HG03097 (cell line): ENCODE measurements around the gene HAVCR1.
"Not testable (repeated sequence)": the region's sequence is repeated elsewhere in the genome, so short reads cannot be mapped to it uniquely, and the experiment has no call there.

Experiments
- ATAC-seq: cut with Tn5 transposase; IDR thresholded peaks from one replicate; pipeline ENCODE4 v1.9.1; 2021; ENCODE audit not compliant: unreplicated experiment, low FRiP score

Gene HAVCR1

DNA sequence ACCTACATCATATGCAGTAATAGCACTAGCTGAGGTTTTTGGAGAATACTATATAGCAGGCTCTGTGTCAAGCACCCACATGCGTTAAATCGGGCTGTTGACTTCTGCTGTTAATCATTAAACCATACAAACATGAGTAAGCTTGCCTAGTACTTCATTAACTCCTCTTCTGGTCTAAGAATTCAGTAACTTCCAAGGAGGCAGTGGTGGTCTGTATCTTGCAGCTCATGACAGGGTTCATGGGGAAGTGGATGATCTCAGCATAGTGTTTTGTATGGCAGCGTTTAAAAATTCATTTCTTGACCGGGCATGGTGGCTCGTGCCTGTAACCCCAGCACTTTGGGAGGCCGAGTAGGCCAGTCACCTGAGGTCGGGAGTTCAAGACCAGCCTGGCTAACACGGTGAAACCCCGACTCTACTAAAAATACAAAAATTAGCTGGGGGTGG lies at the start of gene HAVCR1:
Gene HAVCR1, minus strand, starts transcription at position 24 of the 447 bp plus-strand sequence. CDS start 1,173 bp downstream, outside the sequence.
- peak; percentile 67 for ATAC-seq

DNA sequence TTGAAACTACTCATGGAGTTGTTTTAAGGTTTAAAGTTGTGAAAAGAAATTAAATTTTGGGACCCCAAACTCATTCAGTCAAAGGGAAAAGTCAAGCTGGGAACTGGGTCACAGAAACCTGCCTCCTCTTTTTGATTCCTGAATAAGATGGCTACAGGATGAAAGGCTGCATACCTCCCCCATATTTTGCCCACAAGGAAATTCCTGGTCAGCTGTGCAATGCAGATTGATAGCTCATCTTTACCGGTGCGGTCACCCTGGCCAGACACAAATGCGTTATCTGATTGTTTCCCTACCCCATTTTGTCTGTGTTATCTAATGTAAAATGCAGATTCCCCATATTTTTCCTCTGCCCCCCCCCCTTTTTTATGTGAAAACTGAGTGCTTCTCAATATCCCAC lies 48.6 kb upstream of the HAVCR1 start:
- ATAC-seq, result no peak

GRCh38 chr5:157106630-157107461 lies 47.9 kb upstream of the HAVCR1 start:
- ATAC-seq, result no peak

DNA sequence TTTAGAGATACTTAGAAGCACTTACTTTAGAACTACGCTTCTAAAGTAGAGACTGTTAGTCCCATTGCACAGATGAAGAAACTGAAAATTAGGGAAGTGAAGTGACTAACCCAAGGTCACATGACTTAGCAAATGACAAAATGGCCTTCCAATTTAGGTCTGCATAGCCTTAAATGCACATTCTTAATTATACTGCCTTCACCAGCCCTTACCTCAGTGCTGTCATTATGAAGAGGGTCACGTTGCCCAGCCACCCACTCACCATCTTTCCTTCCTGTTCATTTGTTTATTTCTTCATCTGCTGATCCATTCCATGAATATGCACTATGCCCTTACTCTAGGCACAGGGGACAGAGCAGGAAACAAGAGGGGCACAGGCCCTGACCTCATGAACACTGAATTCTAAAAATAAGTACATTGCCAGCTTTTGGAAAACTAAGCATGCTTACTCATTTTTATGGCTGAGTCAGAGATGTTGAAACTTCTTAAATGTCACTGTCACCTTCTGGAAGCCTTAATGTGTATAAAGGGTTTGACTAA lies 41.3 kb upstream of the HAVCR1 start:
- no peak for ATAC-seq

DNA sequence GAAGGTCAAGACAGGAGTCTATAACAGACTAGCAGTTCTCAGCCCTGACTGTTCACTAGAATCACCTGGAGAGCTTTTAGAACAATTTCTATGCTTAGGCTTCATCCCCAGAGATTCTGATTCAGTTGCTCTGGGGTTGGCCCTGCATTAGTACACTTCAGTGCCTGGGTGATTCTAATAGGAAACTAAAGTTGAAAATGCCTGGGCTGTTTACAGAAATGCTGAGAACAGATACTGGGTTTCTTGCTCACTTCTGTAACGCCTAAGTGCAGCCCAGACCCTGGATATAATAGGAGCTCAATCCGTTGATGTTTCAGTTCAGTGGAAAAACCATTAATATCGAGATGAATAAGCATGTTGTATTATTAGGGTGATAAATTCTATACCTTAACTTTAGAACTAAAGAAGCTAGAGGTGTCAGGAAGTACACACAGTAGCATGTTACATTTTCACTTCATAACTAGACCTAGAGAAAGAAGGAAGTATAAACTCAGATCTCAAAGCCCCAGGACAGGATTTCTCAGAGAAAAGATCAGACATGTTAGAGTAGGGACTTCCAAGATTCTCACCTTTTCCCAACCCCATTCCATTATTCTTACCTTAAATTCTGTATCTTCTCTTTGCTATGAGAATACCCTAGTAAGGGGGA lies 29.6 kb upstream of the HAVCR1 start:
- no peak for ATAC-seq

GRCh38 chr5:157086751-157087359 lies 27.9 kb upstream of the HAVCR1 start:
- ATAC-seq, result no peak

DNA sequence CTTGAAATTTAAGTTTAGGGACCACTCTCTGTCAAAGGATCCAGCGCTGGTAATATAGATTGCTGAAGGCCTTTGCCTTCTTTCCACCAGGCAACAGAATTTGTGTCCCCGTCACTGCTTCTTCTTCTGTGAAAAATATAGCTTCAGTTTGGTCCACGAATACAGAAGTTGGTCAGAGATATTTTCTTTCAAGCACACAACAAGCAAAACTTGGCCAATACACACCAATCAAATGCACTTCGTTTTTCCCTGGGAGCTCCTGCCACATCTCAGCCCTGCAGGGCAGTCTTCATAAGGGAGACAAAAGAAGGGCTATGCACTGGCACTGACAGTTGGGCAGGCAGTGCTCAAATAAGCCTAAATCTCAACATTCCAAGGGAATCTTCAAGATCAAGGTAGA lies 27.0 kb upstream of the HAVCR1 start:
- no peak for ATAC-seq

DNA sequence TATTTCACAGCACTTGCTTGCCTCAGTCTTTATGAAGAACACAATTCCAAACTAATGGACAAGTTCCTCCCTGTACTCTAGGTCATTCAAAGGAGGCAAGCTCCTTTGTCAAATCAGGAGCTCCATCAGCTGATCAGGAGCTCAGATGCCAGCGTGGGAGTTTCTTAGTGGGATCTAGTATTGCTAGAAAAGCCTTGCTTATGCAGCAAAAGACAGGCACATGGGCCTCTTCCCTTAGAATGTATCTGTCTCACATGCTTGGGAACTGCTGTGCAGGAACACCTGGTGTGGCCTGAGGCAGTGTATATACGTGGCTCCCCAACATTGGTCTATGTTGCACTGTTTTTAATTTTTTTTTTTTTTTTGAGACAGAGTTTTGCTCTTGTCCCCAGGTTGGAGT lies 21.4 kb upstream of the HAVCR1 start:
- no peak for ATAC-seq

GRCh38 chr5:157076558-157076957 lies 17.6 kb upstream of the HAVCR1 start:
- no peak for ATAC-seq

GRCh38 chr5:157072508-157072907 lies 13.6 kb upstream of the HAVCR1 start:
- ATAC-seq, result no peak

DNA sequence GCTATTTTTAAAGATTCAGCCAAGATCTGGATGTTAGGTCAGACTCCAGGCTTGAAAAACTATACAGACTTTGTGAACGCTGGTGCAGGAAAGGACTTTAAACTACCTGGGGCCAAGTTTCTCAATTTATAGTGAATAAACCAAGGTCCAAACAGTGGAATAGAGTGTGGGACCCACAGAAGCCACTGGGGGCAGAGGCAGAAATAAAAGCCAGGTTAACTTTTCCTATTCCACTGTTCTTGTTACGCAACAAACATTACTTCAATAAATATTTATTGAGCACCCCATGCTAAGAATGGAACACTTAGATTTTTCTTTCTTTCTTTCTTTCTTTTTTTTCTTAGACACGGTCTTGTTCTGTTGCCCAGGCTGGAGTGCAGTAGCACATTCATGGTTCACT lies 11.0 kb upstream of the HAVCR1 start:
- ATAC-seq, result no peak

- ATAC-seq, result no peak
These were observed 9.9 kb upstream of the HAVCR1 start for GRCh38 chr5:157068785-157069184.

- ATAC-seq, result no peak
These were observed 9.4 kb upstream of the HAVCR1 start for GRCh38 chr5:157068339-157068738.

DNA sequence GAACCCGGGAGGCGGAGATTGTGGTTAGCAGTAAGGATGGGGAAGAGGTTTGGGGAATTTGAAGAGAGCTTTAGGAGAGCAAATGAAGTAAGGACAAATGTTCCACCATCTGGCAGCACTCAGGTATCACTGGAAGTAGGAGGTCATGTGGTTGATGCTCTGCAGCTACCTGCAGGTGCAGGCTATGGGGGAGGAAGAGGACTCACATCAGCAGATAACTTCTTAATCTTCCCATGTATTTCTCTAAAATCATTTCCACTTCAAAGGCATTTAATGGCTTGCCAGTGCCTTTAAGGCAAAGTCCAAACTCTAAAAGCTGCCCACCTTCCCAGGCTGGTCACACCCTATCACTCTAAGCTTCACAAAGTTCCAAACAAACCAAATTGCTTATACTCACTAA lies 8.1 kb upstream of the HAVCR1 start:
- no peak for ATAC-seq

DNA sequence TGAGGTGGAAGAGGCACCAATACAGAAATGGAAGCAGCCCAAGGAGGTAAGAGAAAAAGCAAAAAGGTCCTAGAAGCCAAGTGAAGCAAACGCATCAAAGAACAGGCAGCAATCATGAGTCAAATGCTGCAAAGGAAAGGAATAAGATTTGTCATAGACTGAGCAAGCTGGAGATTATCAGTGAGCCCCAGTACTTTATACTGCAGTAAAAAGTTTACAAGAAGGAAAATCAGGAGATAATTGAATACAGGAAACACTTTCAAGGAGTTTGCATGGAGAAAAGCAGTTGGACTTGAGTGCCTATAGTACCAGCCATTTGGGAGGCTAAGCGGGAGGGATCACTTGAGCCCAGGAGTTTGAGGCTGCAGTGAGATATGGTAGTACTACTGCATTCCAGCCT lies 7.2 kb upstream of the HAVCR1 start:
- ATAC-seq, result no peak

DNA sequence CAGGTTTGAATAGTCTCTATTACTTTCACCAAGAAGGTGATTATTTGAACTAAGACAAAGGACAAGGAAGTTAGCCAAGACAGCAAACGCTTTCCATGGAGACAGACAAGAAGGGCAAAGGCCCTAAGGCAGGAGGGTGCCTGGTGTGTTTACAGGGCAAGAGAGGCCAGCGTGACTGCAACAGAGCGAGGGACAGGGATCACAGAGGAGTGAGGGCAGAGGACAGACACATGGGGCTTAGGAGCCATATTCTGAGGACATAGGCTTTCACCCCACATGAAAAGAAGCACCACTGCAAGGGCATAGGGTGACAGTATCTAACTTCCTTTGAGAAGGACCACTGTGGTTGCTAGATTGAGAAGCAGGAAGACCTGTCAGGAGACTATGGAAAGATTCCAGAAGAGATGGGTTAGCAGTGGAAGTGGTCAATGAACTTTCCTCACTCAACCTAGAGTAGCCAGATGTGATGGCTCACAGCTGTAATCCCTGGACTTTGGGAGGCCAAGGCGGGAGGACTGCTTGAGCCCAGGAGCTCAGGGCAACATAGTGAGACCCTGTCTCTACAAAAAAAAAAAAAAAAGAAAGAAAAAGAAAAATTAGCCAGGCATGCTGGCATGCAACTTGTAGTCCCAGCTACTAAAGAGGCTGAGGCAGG lies 5.0 kb upstream of the HAVCR1 start:
- no peak for ATAC-seq

DNA sequence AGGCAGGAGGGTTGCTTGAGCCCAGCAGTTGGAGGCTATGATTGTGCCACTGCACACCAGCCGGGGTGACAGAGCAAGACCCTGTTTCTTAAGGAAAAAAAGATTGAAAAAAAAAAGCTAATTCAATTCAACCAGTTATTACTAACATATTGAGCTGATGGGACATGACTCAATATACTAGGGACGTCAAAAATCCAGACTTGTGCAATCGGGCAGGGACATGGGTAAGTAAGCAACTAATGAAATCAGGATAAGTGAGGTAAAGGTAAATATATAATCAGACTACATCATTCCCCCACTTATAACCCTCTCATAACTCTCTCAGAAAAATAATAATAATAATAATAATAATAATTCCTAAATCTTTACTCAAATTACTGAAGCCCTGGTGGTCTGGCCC lies 975 bp upstream of the HAVCR1 start:
- ATAC-seq, result no peak

- no peak for ATAC-seq
These were observed 1.2 kb downstream of the HAVCR1 start for GRCh38 chr5:157057459-157058370.

GRCh38 chr5:157056848-157057247 lies 2.1 kb downstream of the HAVCR1 start:
- ATAC-seq, result not testable (repeated sequence)
